Esophagus squamous epithelium (tissue), 5 donors: ENCODE measurements around the gene RAB30. TPM values are rescaled to one million over a fixed set of nuclear protein-coding genes. Genes with fewer than 3 reads are reported as not detected.

ENCODE experiments used
- DNase-seq: peaks from one replicate; lab custom pipeline; 2025; lab: John Stamatoyannopoulos, UW
- H3K27ac ChIP-seq, 4 donors: fragments of 200-600 bp; sonication (generic); one replicate each; pipeline ENCODE4 v1.5.1; 2016 to 2019; ENCODE audit warnings: mild to moderate bottlenecking in 1 of 4
- H3K27me3 ChIP-seq, 4 donors: fragments of 200-600 bp; sonication (generic); 1 replicate in 3 of 4; 2 replicates in 1 of 4; pipeline versions ENCODE4 v1.5.1 to v1.6.0; 2017 to 2021; ENCODE audit warnings: antibody characterized with exemption in 1 of 4
- H3K36me3 ChIP-seq, 3 donors: fragments of 200-600 bp; sonication (generic); one replicate each; pipeline ENCODE4 v1.5.1; 2016 to 2019
- H3K4me1 ChIP-seq, 3 donors: fragments of 200-600 bp; sonication (generic); one replicate each; pipeline ENCODE4 v1.5.1; 2017 to 2019
- H3K4me3 ChIP-seq, 4 donors: fragments of 200-600 bp; sonication (generic); 1 replicate in 3 of 4; 2 replicates in 1 of 4; pipeline ENCODE4 v1.5.1; 2016 to 2019; ENCODE audit warnings: mild to moderate bottlenecking in 2 of 4, moderate library complexity in 1 of 4
- H3K9me3 ChIP-seq, 3 donors: fragments of 200-600 bp; sonication (generic); one replicate each; pipeline ENCODE4 v1.5.1; 2016 to 2019
- CTCF ChIP-seq, 6 experiments: fragments of 450-650 bp in 4 of 6; fragments of 200-600 bp in 2 of 6; sonication (generic) in 2 of 6; IDR thresholded peaks; one replicate each; pipeline ENCODE4 v1.5.1; 2016 to 2019; ENCODE audit warnings: antibody characterized with exemption in 6 of 6, mild to moderate bottlenecking in 4 of 6, moderate library complexity in 4 of 6
- POLR2A ChIP-seq, 4 donors: fragments of 450-650 bp; IDR thresholded peaks; one replicate each; pipeline ENCODE4 v1.6.1; 2017; ENCODE audit warnings: antibody characterized with exemption in 4 of 4, mild to moderate bottlenecking in 4 of 4, moderate library complexity in 3 of 4
- WGBS, 2 donors: methylation state at CpG; one replicate each; pipeline ENCODE4 v1.1.5; 2018; 5-methylcytosine and 5-hydroxymethylcytosine counted together
- intact Hi-C: fragments of 100-400 bp; cut with DNase I; formaldehyde crosslinking; loops from one replicate; pipeline ENCODE4 v1.15.0; 2022
- total RNA-seq, 4 donors: library from RNA; depleted of rRNA; stranded (reverse); fragments of >200 nt; gene quantifications; one replicate each; pipeline ENCODE4 v1.1.0, GENCODE V29; 2016
- donor health status: DM: yes; HTN: yes; CAD: no.

RAB30 gene
- total RNA-seq, 4 donors from 2014 or later = 2.2 to 8.7 (median 6.0) TPM

GRCh38 chr11:83023410-83023809 lies 48.3 kb downstream of the RAB30 start:
- no peak for DNase-seq
- H3K9me3 ChIP-seq = no peaks in the 10 kb centered on the region
- no peaks in the 10 kb centered on the region for H3K27me3 ChIP-seq
- no peak overlapping the region for H3K4me3 ChIP-seq
- TF ChIP-seq POLR2A (IDR thresholded peaks at IDR 0.05) (no peak), CTCF (IDR thresholded peaks at IDR 0.05) (no peak)
- no peaks in the 10 kb centered on the region for H3K36me3 ChIP-seq
- no peak overlapping the region for H3K27ac ChIP-seq
- intact Hi-C loops = no loop called here
- WGBS, 2 donors = 43 to 68% methylated on average over 4 of the region's 4 CpGs
- peaks cover 11 to 60% (median 27%) of the 10 kb centered on the region in 3 donors for H3K4me1 ChIP-seq

- WGBS, 2 donors = 91% methylated on average over 2 of the region's 2 CpGs
- no peaks in the 10 kb centered on the region for H3K27me3 ChIP-seq
- no peaks in the 10 kb centered on the region for H3K9me3 ChIP-seq
- H3K36me3 ChIP-seq = no peaks in the 10 kb centered on the region
- H3K4me3 ChIP-seq = no peak overlapping the region
- intact Hi-C loops = no loop called here
- H3K27ac ChIP-seq = no peak overlapping the region
- TF ChIP-seq CTCF (IDR thresholded peaks at IDR 0.05) (no peak), POLR2A (IDR thresholded peaks at IDR 0.05) (no peak)
- DNase-seq = no peak
- H3K4me1 ChIP-seq = peaks cover 11 to 63% (median 27%) of the 10 kb centered on the region in 3 donors
Observed at GRCh38 chr11:83021780-83022125, 49.9 kb downstream of the RAB30 start.

- H3K4me3 ChIP-seq = no peak overlapping the region
- no peaks in the 10 kb centered on the region for H3K9me3 ChIP-seq
- no peaks in the 10 kb centered on the region for H3K27me3 ChIP-seq
- no peaks in the 10 kb centered on the region for H3K36me3 ChIP-seq
- DNase-seq = no peak
- TF ChIP-seq POLR2A (IDR thresholded peaks at IDR 0.05) = no peak
- TF ChIP-seq CTCF (IDR thresholded peaks at IDR 0.05) = no peak
- WGBS, 2 donors = 60 to 79% methylated on average over 9 to 11 of the region's 17 CpGs
- peaks cover 11 to 67% (median 27%) of the 10 kb centered on the region in 3 donors for H3K4me1 ChIP-seq
- no peak overlapping the region for H3K27ac ChIP-seq
- intact Hi-C loops = no loop called here
Observed at GRCh38 chr11:83020942-83021779, 50.5 kb downstream of the RAB30 start.

- Histone ChIP-seq H3K36me3 (no peaks in the 10 kb centered on the region), H3K4me3 (no peak overlapping the region), H3K27me3 (no peaks in the 10 kb centered on the region), H3K4me1 (peaks cover 11 to 58% (median 21%) of the 10 kb centered on the region in 3 donors), H3K9me3 (no peaks in the 10 kb centered on the region), H3K27ac (no peak overlapping the region)
- WGBS, 2 donors = 52 to 76% methylated on average over 6 to 7 of the region's 12 CpGs
- intact Hi-C loops = no loop called here
- no peak for TF ChIP-seq CTCF (IDR thresholded peaks at IDR 0.05)
- TF ChIP-seq POLR2A (IDR thresholded peaks at IDR 0.05) = no peak
- no peak for DNase-seq
Observed at GRCh38 chr11:83019888-83020579, 51.7 kb downstream of the RAB30 start.

- intact Hi-C loops = no loop called here
- H3K27ac ChIP-seq = no peak overlapping the region
Observed at GRCh38 chr11:83014951-83015350, 56.7 kb downstream of the RAB30 start.

More at GRCh38 chr11:83014951-83015350, 56.7 kb downstream of the RAB30 start:
- 80 to 96% methylated on average over 1 of the region's 1 CpG for WGBS, 2 donors
- no peak for TF ChIP-seq CTCF (IDR thresholded peaks at IDR 0.05)
- no peak for TF ChIP-seq POLR2A (IDR thresholded peaks at IDR 0.05)
- Histone ChIP-seq H3K9me3 (no peaks in the 10 kb centered on the region), H3K27me3 (no peaks in the 10 kb centered on the region), H3K36me3 (no peaks in the 10 kb centered on the region), H3K4me3 (no peak overlapping the region), H3K4me1 (peaks cover 0 to 45% (median 17%) of the 10 kb centered on the region in 3 donors)
- no peak for DNase-seq
